ENCODE data around the gene SURF4.
A peak's percentile ranks its signal among the peaks of the same experiment; 100 is the strongest.
"Not testable (repeated sequence)": the region's sequence is repeated elsewhere in the genome, so short reads cannot be mapped to it uniquely, and the experiment has no call there.

SURF4 gene

DNA sequence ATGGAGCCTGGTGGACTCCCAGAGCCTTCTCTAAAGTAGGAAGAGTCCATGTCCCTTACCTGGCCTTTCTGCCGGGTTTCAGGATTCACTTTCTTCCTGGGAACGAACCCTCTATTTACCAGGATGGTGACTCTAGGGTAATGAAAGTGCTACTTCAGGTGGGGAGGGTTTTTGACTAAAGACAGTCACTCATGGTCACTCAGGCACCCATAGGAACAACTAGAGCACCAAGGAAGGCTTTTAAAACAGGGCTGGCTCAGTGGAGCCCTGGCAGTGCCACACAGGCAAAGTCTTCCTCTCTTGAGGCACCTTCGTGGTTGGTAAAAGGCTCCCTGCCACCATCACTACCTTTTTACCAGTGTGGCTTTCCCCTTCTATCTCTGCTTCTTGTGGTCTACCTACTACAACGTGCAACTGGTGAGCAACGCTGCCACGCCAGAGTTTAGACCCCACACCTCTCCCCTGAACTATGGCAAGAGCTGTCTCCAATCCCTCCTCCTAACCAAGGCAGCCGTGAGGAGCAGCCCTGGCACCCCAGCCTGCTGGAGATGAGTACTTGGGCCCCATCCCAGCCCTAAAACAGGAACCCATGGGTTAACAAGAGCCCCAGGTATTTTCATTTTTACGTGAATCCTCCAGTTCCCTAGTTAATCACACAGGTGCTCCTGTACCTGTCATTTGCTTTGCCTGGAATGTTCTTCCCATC lies 23.1 kb downstream of the SURF4 start:
- no peak for DNase-seq (ENCODE audit: low read depth in 2 of 2)

DNA sequence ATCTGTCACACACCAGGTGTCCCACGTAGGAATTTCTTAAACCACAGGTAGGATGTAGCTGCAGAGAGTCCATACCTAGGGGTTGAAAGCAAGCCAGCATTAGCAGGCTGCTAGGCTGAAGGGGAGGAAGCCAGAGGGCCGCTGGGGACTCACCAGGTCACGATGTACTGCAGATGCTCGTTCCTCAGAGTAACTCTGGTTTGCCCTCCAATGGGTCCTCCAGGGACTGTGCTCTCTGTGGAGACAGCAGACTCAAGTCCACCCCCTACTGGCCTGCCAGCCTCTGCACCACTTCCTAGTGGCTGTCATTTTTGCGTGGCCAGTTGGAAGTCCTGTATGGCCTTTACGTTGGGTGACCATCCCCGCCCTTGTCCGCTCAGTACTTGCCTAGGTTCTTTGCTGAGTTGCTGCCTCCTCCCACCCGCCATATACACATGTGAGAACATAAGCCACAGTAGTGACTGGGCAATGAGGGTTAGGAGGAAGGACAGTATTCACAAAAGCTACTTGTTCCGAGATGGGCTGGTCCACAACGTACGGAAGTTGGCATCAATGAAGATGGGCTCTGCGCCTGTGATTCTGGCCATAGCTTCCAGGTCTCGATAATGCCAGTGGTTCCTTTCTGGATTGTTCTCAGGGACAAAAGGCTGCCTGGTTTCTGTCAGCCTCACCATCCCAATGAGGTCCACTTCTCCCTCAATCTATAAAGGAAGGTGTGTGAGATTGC lies 23.8 kb downstream of the SURF4 start:
- no peak for DNase-seq (ENCODE audit: low read depth in 2 of 2)

DNA sequence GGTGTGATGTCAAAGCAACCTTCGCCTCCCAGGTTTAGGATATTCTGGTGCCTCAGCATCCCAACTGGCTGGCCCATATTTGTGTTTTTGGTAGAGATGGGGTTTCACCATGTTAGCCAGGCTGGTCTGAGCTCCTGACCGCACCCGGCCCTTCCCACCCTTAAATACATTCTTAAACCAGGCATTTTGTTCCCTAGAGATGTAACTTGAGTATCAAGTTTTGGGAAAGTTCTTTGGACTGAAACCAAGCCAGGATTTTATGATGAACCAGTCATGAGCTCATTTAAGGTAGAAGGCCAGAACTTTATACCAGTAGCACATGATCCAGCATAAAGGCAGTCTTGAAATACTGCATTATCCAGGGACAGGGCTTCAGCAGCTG lies 24.3 kb downstream of the SURF4 start:
- DNase-seq (ENCODE audit: low read depth in 2 of 2): no peak

- DNase-seq (ENCODE audit: low read depth in 2 of 2): no peak
Observed at GRCh38 chr9:133349965-133350616, 25.8 kb downstream of the SURF4 start.

DNA sequence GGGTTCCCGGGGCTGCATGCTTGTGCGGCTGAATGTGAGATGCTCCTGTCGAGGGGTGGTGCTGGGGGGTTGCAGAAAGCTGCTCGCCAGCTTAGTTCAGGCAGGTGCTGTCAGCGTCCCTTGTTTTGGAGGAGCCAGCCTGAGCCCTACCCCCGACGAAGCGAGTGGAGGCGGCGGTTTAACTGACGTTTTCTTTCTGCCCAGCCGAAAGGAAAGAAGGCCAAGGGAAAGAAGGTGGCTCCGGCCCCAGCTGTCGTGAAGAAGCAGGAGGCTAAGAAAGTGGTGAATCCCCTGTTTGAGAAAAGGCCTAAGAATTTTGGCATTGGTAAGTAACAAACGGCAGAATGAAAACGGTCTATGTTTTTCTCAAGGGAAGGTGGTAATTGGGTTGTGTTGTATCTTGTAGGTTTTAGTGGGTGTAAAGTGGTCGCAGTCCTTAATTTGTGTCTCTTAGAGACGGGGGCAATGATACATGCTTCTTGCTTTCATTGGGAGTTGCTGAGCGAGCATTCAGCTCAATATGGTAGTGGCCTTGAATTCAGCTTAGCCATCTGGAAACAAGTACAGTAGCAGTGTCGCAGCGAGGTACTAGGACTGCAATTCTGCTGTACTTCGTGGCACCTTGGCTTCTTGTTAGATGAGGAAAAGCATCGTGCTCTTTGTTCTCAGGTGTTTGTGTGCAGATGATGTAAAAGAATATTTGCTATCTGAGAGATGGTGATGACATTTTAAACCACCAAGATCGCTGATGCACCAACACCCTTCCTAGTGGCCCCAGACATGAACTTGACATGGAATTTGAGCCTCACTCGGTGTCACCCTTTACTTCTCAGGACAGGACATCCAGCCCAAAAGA lies 26.9 kb downstream of the SURF4 start:
- DNase-seq (ENCODE audit: low read depth in 2 of 2): no peak

- DNase-seq (ENCODE audit: low read depth in 2 of 2): peak; percentile 84 to 90
Observed at GRCh38 chr9:133347985-133348717, 27.7 kb downstream of the SURF4 start, which contains the start of the genes MED22 and RPL7A. TSS of gene MED22 (minus strand) at chr9:133348131. CDS start at chr9:133346662, 1,469 bp downstream. TSS of gene RPL7A (plus strand) at chr9:133348218. CDS start at chr9:133348244, 26 bp downstream.

DNA sequence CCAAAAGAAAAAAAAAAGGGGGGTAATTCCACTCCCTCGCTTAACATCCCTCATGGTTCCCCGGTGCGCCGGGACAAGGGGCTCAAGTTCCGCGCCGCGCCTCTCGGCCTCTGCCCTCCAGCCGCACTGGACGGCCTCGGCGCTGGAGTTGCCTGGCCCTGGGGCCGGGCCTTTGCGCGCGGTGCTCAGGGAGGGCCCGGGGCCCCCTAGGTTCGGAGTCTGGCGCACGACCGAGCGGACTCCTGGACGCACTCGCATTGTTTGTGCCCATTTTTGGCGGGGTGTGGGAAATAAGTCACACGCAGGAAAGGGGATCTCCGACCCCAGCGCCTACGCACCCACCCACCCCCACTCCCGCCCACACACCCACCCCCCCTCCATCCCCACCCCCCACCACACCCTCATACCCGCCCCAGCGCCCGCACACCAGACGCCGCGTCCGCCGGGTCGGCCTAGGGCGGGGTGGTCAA lies 28.3 kb downstream of the SURF4 start:
- DNase-seq (ENCODE audit: low read depth in 2 of 2): no peak

- DNase-seq (ENCODE audit: low read depth in 2 of 2): no peak
Observed at GRCh38 chr9:133346021-133346785, 29.7 kb downstream of the SURF4 start.

DNA sequence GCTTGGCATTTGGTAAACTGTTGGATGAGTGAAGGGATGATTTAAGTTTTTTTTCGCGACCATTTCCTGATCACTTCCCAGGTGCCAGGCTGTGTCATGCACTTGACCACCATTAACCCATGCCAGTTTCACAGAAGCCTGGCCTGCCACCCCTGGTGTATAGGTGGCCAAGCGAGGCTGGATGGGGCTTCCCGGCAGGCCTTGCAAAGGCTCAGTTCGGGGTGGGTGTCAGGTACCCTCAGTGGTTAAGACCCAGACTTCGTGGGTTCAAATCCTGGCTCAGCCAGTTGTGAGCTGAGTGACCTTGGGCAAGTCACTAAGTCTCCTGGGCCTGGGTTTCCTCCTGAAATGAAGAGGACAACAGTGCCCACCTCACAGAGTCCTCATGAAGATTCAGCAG lies 30.3 kb downstream of the SURF4 start:
- DNase-seq (ENCODE audit: low read depth in 2 of 2): no peak

GRCh38 chr9:133344979-133345378 lies 30.9 kb downstream of the SURF4 start:
- no peak for DNase-seq (ENCODE audit: low read depth in 2 of 2)

DNA sequence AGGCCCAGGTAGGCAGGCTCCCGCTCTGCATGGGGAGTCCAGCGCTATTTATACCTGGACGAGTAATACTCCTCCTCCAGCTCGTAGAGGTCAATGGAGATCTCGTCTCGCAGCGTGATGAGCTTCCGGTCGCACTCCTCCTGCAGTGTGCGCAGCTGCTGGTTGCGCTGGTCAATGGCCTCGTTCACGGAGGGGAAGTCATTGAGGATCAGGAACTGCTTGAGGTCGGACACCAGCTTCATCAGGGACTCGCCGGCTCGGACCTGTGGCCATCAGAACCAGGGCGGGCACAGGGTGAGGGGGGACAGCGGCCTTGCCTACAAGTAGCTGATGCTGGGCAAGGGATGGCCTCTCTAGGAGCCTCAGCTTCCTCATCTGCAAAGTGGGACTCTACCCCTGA lies 31.8 kb downstream of the SURF4 start:
- no peak for DNase-seq (ENCODE audit: low read depth in 2 of 2)

DNA sequence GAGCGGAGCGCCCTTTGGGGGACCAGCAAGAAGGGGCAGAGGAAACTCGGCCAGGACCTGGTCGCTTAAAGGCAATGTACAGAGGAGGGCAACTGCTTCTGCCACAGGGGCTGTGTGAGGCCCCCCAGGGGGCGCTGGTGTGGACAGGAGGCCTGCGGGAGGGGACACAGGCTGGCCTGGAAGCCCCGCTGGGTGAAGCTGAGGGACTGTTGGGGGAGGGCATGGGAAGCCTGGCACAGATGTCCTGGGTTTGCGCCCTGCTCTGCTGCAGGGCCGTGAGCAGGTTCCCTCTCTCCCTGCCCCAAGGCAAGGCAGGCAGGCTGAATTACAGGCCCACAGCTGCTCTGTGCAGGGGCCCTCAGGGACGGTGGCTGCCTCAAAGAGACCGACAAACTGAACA lies 33.3 kb downstream of the SURF4 start:
- no peak for DNase-seq (ENCODE audit: low read depth in 2 of 2)

GRCh38 chr9:133342069-133342406 lies 33.8 kb downstream of the SURF4 start:
- DNase-seq (ENCODE audit: low read depth in 2 of 2): no peak

DNA sequence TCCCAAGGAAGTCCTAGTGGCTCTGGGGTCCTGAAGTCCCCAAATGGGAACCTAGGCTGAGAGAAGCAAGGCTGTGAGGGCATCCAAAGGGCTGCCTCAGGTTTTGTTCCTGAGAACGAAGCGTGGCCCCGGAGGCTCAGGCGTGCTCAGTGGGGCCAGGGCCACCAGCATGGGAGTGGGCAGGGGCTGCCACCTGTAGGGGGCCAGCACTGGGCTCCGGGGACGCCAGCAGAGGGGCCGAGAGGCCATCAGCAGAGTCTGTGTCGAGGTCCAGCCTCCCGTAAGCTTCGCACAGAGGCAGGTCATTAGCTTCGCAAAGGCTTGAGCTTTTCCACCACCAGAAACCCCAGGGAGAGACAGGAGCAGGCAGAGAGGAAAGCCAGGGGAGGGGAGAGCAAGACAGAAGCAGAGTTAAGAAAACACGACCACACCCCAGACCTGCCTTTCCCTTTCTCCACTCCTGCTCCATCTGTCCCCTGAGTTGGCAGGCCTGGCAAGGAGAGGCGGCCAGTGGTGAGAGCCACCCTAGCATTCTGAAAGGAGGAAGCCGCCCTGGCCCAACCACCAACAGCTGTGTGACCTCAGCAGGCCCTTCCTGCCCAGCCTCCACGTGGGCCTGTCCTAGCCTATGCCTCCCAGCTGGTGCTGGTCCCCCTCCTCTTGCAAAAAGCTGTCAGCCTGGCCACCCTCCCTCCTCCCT lies 34.3 kb downstream of the SURF4 start:
- no peak for DNase-seq (ENCODE audit: low read depth in 2 of 2)

DNA sequence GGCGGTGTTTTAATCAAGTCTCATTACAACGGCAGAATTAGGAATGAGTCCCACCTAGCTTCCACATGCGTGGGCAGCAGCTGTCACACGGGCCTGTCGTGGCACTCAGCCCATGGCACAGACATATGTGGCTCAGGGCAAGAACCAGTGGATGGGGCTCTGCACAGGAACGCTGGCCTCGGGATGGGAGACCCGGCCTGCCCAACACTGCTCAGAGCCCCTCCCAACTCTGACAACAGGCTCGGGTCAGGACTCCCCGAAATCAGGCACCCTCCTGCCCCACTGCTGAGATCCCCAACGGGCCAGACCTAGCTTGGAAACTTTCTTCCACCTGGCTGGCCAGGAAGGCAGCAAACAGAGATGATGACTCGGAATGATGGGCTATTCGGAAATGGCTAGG lies 34.9 kb downstream of the SURF4 start:
- no peak for DNase-seq (ENCODE audit: low read depth in 2 of 2)

GRCh38 chr9:133340256-133340655 lies 35.6 kb downstream of the SURF4 start:
- no peak for DNase-seq (ENCODE audit: low read depth in 2 of 2)

DNA sequence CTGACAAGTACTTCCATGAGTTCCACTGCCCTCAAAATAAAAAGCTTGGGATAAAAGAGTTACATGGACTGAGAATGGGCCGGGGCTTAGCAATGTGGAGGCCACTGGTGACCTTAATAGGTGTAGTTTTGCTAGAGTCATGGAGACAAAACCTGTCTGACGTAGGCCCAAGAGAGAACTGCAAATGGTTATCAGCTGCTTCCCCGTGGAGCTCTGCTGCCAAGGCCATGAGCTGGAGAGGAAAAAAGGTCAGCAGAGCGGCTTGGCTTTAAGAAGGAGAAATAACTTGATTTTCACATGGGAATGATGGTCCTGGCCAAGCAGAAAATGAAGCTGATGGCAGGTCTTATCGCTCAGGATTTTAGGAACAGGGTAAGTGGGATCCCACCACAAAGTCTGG lies 36.2 kb downstream of the SURF4 start:
- DNase-seq (ENCODE audit: low read depth in 2 of 2): no peak

- peak; percentile 91 to 93 for DNase-seq (ENCODE audit: low read depth in 2 of 2)
Observed at GRCh38 chr9:133335924-133336811, 39.7 kb downstream of the SURF4 start, which contains the start of gene SURF6. TSS of gene SURF6 (minus strand) at chr9:133336188. CDS start at chr9:133336132, 56 bp downstream.

GRCh38 chr9:133334888-133335287 lies 41.0 kb downstream of the SURF4 start:
- DNase-seq (ENCODE audit: low read depth in 2 of 2): not testable (repeated sequence)

Measured in stimulated activated CD8-positive, alpha-beta memory T cell treated with anti-CD3 and anti-CD28 coated beads, Interleukin-15, amount 100 ng/mL, for 48 hours (primary cell).